Epidermal melanocyte (primary cell): ENCODE measurements around the gene SH2D3C.

ENCODE experiments used
- DNase-seq: peaks from one replicate; pipeline ENCODE4 v3.0.0; 2011; ENCODE audit warnings: low spot score; ENCODE audit not compliant: insufficient read length

SH2D3C gene

DNA sequence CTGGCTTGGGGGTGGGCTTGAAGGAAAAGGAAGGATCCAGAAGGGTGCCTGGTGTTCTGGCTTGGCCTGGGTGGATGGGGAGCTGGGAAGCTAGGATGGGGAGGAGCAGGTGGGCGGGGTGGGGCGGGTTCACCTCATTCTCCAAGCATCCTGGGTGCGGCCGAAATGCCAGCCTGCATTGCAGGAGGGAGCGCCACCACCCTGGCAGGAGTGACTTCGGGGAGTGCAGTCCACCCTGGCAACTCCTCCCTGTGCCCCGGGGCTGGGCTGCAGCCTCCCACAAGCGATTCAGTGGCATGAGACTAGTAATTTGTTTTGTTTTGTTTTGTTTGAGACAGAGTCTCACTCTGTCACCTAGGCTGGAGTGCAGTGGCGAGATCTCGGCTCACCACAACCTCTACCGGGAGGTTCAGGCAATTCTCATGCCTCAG lies 57.1 kb downstream of the SH2D3C start:
- DNase-seq = no peak

DNA sequence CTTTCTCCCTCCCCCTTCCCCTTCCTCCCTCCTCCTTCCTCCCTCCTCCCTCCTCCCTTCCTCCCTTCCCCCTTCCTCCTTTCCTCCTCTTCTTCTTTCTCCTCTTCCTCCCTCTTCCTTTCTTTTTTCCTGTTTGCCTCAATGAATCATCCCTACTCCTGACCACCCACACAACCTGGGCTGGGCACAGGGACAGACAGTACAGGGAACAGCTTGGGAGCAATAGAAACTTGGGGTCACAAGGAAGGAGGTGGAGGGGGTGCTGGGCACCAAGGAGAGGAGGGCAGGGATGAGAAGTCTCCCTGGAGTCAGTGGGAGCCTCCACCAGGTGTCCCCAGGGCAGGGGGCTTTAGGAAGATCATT lies 57.6 kb downstream of the SH2D3C start:
- DNase-seq = no peak

- DNase-seq = no peak
Measured at GRCh38 chr9:127720031-127720864, 58.2 kb downstream of the SH2D3C start.

DNA sequence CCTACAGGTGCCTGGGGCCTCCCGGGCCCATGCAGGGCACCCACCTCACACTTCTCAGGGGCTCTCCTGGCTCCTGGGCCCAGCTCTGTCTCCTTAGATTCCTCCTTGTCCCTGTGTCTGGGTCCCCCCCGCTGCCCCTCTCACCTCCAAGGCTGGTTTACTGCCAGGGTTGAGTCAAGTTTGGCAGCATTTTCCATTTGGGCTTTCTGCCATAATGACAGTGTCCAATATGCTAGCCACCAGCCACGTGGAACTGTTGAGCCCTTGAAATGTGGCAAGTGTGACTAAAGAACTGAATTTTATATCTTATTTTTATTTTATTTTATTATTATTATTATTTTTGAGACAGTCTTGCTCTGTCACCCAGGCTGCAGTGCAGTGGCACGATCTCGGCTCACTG lies 60.7 kb downstream of the SH2D3C start:
- DNase-seq = no peak

GRCh38 chr9:127716412-127716811 lies 62.1 kb downstream of the SH2D3C start:
- DNase-seq = no peak

DNA sequence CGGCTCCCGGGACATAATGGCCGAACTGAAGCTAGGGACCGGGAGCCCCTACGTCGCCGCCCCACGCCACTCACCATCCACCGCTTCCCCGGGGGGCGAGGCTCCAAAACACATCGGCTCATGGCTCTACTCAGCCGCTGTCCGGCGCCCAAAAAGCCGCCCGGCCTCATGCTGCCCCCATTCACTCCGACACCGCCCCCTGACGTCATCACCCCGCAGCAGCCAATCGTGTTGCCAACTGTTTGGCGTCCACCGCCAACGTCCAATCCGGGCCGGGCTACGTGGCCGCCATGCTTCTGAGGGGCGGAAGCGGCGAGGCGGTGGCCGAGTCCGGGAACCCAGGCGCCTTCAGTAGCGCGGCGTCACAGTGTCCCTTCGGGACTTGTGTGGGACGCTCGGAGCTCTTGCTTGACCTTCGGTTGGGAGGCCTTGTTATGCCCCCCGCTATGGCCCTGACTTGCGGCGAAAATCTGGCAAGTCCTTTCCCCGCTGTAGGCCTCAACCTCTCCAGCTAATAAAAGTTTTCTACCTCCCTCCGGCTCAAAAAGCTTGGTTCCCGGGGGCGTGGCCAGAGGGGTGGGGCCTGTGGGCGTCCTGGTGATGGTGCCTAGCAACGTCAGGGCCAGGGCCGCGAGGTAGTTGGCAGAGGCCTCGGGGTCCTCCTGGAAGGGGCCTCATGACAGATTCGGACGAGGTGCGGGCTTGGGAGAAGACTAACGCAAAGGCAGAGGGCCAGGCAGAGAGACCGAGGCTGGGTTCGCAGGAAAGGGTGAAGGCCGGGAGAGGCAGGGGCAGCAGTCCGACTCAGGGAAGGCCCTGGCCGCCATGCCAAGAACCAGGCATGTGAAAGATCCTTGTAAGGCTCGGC lies 62.8 kb downstream of the SH2D3C start, which contains the start of the genes PTRH1 and TTC16:
Gene PTRH1 (minus strand): TSS at position 194 of the 868 bp plus-strand sequence. CDS start 24 bp downstream, at position 170.
Gene TTC16 (plus strand): TSS at position 610 of the 868 bp plus-strand sequence. CDS start 67 bp downstream, at position 677.
- DNase-seq = peak; percentile 99

GRCh38 chr9:127714951-127715469 lies 63.5 kb downstream of the SH2D3C start:
- no peak for DNase-seq

- no peak for DNase-seq
Measured at GRCh38 chr9:127714020-127714750, 64.3 kb downstream of the SH2D3C start.

DNA sequence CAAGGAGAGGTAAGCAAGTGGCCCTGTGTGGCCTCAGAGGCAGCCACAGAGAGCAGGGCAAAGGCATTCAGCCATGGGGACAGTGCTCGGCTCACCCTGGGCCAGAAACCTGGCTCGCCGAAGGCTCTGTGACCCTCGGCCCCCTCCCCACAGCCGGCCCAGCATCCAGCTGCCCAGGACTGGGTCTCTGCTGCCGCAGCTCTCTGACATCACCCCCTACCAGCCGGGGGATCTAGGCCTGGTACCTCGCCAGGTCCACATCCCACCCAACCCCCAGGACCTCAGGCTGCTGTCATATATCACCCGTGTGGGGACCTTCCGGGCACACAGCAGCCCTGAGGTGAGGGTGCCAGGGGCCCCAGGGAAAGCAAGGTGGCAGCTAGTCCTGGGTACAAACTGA lies 65.6 kb downstream of the SH2D3C start:
- no peak for DNase-seq

- DNase-seq = no peak
Measured at GRCh38 chr9:127712371-127712770, 66.1 kb downstream of the SH2D3C start.

GRCh38 chr9:127711831-127712274 lies 66.6 kb downstream of the SH2D3C start:
- no peak for DNase-seq

- no peak for DNase-seq
Measured at GRCh38 chr9:127711226-127711701, 67.2 kb downstream of the SH2D3C start.

- DNase-seq = no peak
Measured at GRCh38 chr9:127710204-127710783, 68.2 kb downstream of the SH2D3C start.

DNA sequence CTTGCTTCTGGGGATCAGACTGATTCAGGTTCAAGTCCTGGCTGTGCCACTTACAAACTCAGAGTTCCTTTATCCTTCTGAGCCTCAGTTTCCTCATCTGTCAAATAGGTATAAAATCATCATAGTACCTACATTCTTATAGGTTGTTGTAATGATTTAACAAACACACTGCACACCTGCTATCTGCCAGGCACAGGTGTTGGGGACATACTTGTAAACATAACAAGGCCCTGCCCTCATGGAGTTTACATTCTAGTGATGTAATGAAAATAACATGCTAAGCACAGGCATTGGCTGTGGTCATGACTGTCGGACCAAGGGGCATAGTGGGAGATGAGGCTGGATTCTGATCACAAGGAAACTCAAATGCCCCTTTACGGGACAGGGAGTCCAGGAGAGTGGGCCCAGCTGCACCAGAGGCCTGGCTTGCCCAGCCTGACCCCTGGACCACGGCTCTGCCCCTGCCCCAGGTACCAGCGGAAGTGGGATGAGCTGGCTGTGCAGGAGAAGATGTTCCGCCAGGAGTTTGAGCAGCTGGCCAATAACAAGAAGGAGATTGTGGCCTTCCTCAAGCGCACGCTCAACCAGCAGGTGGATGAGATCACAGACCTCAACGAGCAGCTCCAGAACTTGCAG lies 69.4 kb downstream of the SH2D3C start:
- DNase-seq = no peak

DNA sequence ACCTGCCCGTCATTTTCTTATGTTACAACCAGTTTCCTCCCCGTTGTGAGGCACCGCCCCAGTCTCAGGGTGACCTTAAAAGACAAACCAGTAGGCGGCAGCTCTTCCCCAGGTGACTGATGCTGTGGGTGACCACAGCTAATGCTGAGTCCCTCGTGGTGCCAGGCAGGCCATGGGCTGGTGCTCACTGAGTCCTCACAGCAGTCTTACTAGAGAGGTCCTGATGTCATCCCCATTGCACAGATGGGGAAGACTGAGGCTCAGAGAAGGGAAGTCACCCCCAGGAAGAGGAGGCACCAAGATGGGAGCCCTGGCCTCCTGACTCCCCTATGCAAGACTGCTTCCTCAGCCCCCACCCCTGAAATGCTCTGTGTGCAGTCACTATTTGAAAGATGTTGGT lies 70.7 kb downstream of the SH2D3C start:
- no peak for DNase-seq

DNA sequence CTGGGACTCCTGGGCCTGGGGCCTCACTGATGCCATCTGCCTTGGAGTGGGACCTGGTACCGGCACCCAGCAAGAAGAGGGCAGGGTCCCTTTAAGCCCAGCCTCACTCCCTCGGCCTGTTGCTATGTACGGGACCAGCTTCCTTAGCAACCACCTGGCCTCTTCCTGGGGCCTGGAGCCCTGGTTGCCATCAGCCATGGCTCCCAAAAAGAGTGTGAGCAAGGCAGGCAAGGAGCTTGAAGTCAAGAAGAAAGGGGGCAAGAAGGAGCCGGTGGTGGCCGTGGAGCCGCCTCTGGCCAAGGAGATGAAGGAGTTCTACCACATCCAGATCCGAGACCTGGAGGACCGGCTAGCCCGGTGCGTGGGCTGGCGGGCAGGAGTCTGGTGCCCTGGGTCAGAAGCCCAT lies 71.6 kb downstream of the SH2D3C start, which contains the start of gene CFAP157:
Gene CFAP157 (plus strand): TSS at position 153 of the 406 bp plus-strand sequence. CDS start 44 bp downstream, at position 197.
- no peak for DNase-seq

DNA sequence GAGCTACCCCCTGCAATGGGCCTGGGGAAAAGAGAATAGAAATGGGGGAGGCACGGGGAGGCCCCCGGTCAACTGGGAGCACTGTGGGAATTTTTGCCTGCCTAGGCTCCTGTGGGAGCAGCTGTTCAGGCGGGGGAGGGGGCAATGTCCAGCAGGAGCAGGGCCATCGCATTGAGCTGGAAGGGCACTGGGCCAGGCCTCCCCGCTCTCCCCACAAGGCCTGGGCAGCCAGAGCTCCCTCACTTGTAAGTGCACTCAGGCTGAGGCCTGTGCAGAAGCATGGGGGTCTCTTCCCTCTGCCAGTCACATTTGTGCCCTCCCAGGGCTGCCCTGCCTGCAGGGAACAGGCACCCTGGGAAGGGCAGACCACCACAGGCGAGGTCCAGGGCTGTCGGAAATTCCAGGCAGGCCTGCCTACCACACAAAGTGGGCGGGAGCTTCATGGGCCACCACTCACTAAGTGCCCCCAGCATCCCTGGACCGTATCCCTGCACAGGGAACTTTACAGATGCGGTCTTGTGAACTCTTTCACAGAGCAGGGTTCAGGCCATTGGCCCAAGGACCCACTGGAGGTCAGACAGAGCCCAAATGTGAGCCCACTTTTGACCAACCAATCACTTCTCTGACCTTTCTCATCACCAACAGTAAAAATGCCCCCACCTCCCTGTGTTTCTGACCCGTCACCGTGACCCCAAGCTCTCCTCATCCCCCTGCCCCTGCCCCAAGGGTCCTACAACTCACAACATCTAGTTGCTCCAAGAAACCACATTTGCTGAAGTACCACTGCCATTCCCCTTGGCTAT lies 72.7 kb downstream of the SH2D3C start:
- DNase-seq = no peak

GRCh38 chr9:127703289-127703946 lies 75.0 kb downstream of the SH2D3C start:
- DNase-seq = no peak
